ENCODE measurements around the gene LRRC8C.
"Not testable (repeated sequence)": the region's sequence is repeated elsewhere in the genome, so short reads cannot be mapped to it uniquely, and the experiment has no call there.

LRRC8C gene

DNA sequence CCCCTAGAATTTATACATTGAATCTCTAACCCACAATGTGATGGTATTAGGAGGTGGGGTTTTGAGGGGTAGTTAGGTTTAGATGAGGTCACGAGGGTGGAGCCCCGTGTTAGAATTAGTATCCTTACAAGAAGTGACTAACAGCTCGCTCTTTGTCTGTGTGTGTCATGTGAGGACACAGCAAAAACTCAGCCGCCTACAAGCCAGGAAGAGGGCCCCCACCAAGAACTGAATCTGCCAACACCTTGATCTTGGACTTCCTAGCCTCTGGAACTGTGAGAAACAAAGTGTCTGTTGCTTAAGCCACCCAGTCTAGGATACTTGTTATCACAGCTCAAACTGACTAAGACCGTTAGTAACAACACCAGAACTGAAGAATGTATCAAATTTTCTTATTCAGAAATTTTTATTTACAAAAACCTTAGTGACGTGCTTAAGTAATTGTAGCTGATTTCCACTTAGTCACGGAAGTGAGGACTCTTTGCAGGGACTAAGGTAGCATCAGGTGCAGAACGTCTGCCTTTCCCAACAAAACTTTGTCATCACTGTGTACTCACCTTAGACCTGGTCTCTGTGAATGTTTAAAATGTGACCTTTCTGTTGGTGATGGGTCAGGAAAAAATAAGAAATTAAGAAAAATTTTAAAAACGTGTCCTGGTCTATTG lies 24.5 kb upstream of the LRRC8C start:
- DNase-seq, result no peak

DNA sequence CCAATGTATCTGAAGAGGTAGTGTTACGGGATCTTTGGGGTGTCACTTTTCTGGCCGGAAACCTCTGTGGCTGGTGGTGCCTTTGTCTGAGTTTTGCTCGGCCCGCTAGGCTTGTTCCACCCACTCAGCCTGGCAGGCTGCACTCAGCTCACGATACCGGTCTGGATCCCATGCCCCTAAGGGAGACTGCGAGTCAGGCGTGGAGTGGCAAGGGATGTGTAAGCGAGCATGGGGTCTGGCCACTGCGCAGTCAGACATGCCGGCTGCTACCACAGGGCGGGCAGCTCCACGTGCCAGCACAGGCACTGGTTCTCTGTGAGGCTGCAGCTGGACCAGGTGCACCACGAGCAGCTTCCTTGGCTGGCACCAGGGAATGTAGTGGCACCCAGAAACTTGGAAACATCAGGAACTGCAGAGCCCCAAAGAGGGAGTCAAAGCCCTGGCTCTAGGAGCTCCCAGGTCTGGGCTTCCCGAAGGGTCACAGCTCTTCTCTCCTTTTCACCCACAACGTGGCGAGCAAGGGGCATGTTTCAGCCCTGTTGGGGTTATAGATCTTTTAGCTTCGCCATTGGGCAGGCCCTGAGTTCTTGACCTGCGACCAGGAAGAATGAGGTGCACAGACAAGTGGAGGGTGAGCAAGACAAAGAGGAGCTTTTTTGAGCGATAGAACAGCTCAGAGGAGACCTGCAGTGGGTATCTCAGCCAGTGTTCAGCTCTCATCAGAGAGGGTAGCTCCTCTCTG lies 23.8 kb upstream of the LRRC8C start:
- no peak for DNase-seq

DNA sequence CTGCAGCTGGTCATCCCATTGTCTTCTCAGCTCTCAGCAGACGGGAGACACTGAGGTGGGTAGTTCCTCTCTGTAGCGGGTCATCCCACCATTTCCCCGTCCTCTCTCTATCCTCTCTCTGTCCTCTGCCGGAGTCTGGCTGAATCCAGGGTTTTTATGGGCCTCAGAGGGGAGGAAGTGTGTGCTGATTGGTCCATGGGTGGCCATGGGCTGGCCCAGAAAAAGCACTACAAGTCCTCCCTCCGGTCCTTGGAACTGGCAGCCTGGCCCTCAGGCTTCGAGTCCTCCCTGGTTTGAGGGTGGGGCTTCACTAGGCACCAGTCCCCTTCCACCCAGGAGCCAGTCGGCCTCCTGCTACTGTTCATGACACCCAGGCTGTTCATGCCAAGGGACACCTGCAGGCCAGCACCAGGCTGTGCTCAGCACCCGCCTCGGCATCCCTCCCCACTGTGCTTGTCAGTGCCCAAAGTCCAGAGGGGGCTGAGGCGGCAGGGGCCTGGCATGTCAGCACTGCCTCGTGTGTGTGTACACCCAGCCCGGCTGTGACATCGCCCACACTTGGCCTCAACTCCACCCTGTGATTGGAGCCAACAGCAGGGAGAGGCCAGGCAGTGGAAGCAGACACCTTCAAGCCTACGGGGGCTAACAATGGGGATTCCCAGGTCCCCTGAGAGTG lies 23.0 kb upstream of the LRRC8C start:
- no peak for DNase-seq

DNA sequence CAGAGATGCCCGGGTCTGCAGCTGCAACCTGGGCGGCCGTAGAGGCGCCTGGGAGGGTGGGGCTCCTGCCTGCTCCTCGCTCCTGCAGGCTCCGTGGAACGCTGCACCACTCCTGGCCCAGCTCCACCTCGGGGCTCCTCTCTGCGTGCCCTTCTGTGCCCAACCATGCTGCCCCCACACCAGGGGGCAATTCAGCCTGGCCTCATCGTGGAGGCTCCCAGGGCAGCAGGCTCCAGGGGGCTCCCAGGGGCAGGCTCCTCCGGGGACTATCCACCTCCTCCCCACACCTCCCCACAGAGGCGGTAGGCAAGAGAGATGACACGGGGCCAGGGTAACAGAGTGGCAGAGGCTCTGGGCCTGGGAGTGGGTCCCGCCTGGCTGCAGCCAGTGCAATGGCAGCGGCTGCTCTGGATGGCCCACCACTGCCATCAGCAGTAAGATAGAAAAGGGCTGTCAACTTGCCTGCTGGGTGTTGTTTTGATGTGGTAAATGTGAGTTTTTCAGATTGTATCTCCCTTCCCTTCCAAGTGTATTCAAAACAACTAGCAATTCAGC lies 22.4 kb upstream of the LRRC8C start:
- no peak for DNase-seq

DNA sequence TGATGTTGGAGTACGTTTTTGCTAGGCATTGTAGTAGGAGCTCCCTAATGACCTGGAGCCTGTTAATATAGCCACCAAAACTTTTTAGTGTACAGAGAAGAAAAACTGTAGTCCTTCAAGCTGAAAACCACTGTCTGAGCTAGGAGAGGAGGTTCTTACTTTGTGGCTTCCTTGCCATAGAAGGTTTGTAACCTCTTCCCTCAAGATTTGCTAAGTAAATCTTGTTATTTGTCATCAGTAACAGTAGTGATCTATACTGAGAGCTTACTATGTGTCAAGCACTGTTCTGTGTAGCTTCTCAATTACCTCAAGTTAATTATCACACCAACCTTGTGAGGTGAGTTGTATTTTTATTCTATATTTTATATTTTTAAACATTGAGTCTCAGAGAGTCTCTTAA lies 21.2 kb upstream of the LRRC8C start:
- no peak for DNase-seq

DNA sequence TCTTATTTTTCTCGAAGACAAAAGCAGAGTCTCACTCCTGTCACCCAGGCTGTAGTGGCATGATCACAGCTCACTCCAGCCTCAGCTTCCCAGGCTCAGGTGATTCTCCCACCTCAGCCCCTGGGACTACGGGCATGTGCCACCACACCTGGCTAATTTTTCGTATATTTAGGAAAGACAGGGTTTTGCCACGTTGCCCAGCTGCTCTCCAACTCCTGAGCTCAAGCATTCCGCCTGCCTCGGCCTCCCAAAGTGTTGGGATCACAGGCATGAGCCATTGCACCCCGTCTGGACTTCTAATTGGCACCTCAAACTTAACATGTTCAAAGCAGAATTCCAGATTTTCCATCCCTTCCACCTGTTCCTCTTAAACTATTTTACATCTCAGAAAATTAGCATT lies 19.0 kb upstream of the LRRC8C start:
- no peak for DNase-seq

DNA sequence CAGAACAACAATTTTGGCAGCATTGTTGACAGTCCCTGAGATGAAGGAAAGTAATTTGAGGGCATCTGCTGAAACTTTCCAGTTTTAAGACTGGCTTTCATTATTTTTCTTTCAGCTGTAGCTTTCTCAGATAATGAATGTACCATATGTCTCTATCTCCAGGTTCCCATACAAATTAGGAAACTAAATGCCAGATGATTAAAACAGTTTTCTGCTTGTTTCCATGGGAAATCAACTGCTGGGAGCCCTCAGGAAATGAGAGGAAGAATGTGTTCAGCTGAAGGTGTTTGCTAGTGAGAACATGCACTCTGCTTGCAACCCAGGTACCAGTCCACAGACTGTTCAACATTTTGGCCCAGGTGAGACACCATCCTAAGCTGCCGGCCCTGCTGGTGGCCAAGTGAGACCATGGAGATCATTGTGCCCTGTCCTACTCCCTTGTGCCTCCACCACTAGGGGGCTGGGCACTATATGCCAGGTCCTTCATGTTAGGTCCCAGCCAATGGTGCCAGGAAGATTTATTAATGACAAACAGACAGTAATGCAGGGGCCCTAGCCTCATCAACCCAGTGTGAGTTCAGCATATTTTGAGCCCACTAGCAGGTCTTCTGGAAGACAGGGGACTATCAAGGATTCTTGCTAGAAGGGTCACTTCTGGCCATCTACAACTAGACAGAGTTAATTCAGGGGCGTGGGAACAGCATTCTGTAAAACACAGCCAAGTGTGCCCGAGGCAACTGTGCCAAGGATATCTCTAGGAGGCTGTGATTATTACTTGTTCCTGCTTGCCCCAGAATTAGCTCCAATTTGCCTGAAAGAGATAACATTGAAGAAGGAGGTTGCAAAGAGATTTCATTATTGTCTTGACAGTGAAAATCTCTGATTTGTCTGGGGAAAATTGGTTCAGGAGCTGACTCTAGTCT lies 17.0 kb upstream of the LRRC8C start:
- no peak for DNase-seq

GRCh38 chr1:89616844-89617627 lies 15.9 kb upstream of the LRRC8C start:
- DNase-seq, result no peak

DNA sequence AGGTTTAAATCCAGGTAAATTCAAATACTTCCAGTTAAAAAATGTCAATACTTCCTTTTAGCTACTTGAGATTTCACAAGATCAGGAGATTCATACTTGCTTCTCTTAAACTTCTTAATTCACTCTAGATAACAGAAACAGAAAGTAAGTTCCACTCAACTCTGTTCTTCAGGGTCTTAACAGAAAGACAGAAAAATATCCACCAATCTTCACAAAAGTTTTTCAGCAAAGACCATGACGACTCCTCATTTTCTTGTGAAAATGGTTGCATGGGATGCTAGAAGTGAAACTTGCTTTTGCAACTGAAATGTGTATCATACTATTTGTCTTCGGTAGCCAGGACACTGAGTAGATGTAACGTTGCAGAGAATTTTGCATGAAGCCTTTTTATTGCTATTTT lies 12.3 kb upstream of the LRRC8C start:
- DNase-seq, result no peak

DNA sequence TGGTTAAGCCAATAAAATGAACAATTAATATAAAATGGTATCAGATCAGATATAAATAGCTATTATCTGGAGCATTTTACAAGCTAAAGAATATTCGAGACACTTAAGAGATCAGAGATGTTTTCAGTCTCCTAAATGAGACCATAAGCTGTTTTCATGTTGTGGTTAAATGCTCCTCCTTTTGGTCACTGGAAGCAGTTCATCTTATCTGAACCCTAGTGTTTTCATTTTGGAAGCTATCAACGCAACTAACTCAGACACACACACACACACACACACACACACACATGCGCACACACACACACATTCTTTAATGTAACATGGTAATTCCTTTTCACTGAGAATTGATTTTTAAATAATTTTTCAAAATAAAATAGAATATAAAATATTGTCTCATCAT lies 10.0 kb upstream of the LRRC8C start:
- DNase-seq, result no peak

GRCh38 chr1:89624314-89624713 lies 8.6 kb upstream of the LRRC8C start:
- DNase-seq, result no peak

GRCh38 chr1:89624715-89625323 lies 8.1 kb upstream of the LRRC8C start:
- DNase-seq, result no peak

GRCh38 chr1:89627596-89627962 lies 5.3 kb upstream of the LRRC8C start:
- DNase-seq, result no peak

DNA sequence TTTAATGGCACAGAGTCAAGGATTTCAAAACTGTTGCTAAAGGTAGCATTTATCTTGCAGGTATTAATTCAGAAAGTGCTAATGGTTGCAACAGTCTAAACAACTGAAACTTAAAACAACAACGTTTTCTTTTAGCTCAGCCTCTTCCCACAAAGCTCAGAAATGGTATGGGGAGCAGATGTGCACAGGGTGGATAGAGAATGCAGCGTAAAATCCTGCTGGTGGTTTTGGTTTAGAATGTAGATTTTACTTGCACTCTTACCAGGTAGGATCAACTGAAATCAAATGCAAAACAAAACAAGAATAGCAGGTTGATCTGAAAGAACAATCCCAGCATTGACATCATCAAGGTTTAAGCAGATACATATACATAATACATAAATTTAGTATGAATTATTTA lies 3.8 kb upstream of the LRRC8C start:
- DNase-seq, result no peak

- DNase-seq, result not testable (repeated sequence)
Observed at GRCh38 chr1:89629600-89629999, 3.3 kb upstream of the LRRC8C start.

- DNase-seq, result no peak
Observed at GRCh38 chr1:89630048-89630447, 2.9 kb upstream of the LRRC8C start.

DNA sequence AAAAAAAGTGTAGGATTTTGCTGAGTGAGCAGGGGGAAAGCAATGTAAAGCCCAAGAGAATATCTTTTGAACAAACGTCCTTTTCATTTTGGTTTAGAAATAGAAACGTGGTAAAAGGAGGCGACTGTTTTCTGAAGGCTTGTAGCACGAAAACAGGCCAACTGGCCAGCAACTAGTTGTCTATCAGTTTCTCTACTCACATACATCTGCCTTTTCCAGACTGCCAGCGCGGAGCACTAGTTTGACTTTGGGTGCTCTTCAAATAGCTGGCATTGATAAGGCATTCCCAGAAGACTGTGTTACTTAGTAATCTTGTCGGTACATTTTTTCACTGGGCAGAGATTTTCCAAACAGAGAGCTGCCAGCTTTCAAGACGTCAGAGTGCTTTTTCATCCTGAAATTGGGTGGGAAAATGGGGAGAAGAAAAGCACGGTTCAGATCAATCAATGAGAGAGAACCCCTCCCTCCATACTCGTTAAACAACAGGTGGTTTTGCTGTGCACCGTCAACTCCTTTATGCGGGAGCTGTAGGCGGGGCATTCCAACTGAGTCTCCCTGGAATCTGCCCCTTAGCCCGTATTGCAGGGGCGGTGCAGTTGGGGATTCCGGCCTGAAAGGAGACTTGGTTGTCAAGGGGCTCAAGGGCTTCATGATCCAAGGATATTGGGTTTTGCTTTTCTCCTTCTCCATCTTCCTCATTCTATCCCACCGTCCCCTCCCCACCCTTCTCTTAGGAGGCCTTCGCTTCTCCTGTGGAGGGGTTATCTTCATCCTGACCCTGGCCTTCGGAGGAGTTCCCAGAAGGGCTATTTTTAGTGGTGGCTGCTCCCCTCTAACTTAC lies 884 bp upstream of the LRRC8C start:
- DNase-seq, result peak; percentile 66

- DNase-seq, result peak; percentile 72
Observed at GRCh38 chr1:89633248-89633799, 404 bp downstream of the LRRC8C start.

GRCh38 chr1:89633800-89634625 lies 1.1 kb downstream of the LRRC8C start:
- DNase-seq, result peak; percentile 41
